Testis (tissue), 2 donors: ENCODE data around the gene ALKBH1.

ENCODE experiments used
- POLR2A ChIP-seq: fragments of 450-650 bp; IDR thresholded peaks from one replicate; pipeline ENCODE4 v1.6.1; 2017; ENCODE audit warnings: antibody characterized with exemption, mild to moderate bottlenecking, moderate library complexity
- TF ChIP-seq, protein P1 (sequence below), 3 experiments: fragments of 450-650 bp in 2 of 3; fragments of 200-600 bp in 1 of 3; sonication (generic) in 1 of 3; IDR thresholded peaks; one replicate each; pipeline ENCODE4 v1.5.1; 2016 to 2019; ENCODE audit warnings: antibody characterized with exemption in 3 of 3, mild to moderate bottlenecking in 2 of 3, moderate library complexity in 1 of 3

DNA sequence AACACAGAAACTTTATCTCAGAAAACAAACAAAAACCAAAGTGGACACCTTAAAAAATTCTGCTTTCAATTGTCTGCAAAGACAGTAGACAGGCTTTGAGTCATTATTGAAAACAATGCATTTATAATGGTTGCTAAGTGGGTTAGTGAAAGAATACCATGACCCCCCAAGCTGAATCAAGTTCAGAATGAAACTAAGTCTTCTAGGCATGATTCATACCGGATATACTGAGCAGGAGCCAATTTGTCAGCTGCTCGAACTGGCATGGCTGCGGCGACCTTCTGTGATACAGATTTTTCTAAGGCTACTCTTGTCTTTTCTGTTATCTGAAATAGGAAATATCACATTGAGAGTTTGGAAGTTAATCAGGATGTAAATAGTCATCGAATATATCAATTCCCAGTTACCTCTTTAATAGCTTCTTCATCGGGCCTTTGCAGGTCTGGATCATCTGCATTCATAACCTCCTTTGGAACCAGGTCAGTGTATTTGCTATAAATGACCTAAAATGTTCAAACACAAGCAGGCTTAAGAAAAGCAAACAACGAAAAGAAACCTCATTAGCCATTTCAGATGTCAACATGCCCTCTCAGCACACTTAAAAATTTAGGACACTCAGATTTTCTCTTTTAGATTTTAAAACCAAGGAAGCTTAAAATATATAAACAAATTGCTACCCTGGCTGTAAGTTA lies 30.9 kb upstream of the ALKBH1 start:
- TF ChIP-seq, protein P1, sequence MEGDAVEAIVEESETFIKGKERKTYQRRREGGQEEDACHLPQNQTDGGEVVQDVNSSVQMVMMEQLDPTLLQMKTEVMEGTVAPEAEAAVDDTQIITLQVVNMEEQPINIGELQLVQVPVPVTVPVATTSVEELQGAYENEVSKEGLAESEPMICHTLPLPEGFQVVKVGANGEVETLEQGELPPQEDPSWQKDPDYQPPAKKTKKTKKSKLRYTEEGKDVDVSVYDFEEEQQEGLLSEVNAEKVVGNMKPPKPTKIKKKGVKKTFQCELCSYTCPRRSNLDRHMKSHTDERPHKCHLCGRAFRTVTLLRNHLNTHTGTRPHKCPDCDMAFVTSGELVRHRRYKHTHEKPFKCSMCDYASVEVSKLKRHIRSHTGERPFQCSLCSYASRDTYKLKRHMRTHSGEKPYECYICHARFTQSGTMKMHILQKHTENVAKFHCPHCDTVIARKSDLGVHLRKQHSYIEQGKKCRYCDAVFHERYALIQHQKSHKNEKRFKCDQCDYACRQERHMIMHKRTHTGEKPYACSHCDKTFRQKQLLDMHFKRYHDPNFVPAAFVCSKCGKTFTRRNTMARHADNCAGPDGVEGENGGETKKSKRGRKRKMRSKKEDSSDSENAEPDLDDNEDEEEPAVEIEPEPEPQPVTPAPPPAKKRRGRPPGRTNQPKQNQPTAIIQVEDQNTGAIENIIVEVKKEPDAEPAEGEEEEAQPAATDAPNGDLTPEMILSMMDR (IDR thresholded peaks at IDR 0.05) = no peak
- TF ChIP-seq POLR2A = no peak
